Activated B cell treated with CpG ODN at 0.5 μM for 24 hours (primary cell): ENCODE data around the gene ZNF618. TPM values are rescaled to one million over a fixed set of nuclear protein-coding genes. Genes with fewer than 3 reads are reported as not detected.

Experiments
- ATAC-seq: fragments of 200-7000 bp; cut with Tn5 transposase; one replicate; pipeline ENCODE4 v1.10.0; 2021; ENCODE audit warnings: low read depth, mild to moderate bottlenecking, moderate library complexity
- CTCF ChIA-PET: fragments of 350-600 bp; sonication (Branson Sonifier 250); formaldehyde crosslinking; loops from one replicate; lab custom pipeline; 2021; ENCODE audit warnings: antibody characterized with exemption; lab: Charles Lee
- POLR2A ChIA-PET: fragments of 350-600 bp; sonication (Branson Sonifier 250); formaldehyde crosslinking; loops from one replicate; lab custom pipeline; 2021; ENCODE audit warnings: antibody characterized with exemption; lab: Charles Lee
- DNase-seq: peaks from one replicate; pipeline ENCODE4 v3.0.0; 2022
- H3K27ac Mint-ChIP-seq: one replicate; pipeline ENCODE4 v1.8.0; 2020; ENCODE audit warnings: mixed read lengths
- H3K27me3 Mint-ChIP-seq: one replicate; pipeline ENCODE4 v1.8.0; 2021; ENCODE audit warnings: mixed read lengths
- H3K36me3 Mint-ChIP-seq: one replicate; pipeline ENCODE4 v1.8.0; 2021; ENCODE audit warnings: low read depth, mixed read lengths
- H3K4me1 Mint-ChIP-seq: one replicate; pipeline ENCODE4 v1.8.0; 2021; ENCODE audit warnings: mixed read lengths
- H3K4me3 Mint-ChIP-seq: one replicate; pipeline ENCODE4 v1.8.0; 2020; ENCODE audit warnings: mild to moderate bottlenecking, mixed read lengths
- H3K9me3 Mint-ChIP-seq: one replicate; pipeline ENCODE4 v1.8.0; 2020; ENCODE audit warnings: mixed read lengths
- intact Hi-C: fragments of 100-400 bp; cut with micrococcal nuclease; formaldehyde crosslinking; loops from one replicate; pipeline ENCODE4 v1.15.1; 2024
- total RNA-seq: library from RNA; stranded (reverse); gene quantifications from 2 replicates; pipeline ENCODE4 v1.2.3, GENCODE V29; 2022
- TF ChIP-seq, protein P1 (sequence below): fragments of 200-600 bp; IDR thresholded peaks from one replicate; pipeline ENCODE4 v1.8.0; 2022; ENCODE audit warnings: antibody characterized with exemption, mild to moderate bottlenecking

Gene ZNF618
- total RNA-seq, 1 donor from 2014 or later = 0.67 TPM

DNA sequence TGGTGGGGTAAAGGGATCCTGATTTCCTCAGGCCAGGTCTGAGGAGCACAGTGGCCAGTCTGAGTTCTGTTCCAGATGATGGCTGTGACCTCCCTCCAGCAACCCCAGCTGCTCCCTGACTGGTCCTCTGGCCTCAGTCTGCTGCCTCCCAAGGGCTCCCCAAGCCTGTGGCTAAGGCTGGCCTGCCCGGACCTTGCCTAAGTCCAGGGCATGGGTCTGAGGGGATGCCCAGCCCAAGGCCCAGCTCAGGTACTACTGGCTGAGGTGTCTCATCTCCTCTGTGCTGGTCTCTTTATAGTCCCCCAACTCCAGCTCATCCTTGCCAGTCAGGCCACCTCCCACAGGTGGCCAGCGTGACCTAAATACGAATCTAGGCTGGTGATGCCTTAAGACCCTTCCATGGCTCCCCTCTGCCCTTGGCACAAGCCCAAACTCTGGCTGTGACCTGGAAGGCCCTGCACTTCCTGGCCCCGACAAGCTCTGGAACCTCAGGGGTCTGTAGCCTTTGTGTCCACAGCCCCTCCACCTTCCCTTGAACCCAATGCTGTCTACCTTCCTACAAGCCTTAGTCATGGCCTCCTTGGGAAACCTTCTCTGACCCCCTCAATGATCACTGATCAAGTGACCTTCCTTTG lies 213.2 kb downstream of the ZNF618 start:
- no peaks in the 10 kb centered on the region for H3K36me3 Mint-ChIP-seq
- ChIA-PET POLR2A (no interaction called here), CTCF (no interaction called here)
- no peak for DNase-seq
- no peaks in the 10 kb centered on the region for H3K9me3 Mint-ChIP-seq
- ATAC-seq = no peak
- no peak overlapping the region for H3K4me3 Mint-ChIP-seq
- no peaks in the 10 kb centered on the region for H3K4me1 Mint-ChIP-seq
- TF ChIP-seq, protein P1, sequence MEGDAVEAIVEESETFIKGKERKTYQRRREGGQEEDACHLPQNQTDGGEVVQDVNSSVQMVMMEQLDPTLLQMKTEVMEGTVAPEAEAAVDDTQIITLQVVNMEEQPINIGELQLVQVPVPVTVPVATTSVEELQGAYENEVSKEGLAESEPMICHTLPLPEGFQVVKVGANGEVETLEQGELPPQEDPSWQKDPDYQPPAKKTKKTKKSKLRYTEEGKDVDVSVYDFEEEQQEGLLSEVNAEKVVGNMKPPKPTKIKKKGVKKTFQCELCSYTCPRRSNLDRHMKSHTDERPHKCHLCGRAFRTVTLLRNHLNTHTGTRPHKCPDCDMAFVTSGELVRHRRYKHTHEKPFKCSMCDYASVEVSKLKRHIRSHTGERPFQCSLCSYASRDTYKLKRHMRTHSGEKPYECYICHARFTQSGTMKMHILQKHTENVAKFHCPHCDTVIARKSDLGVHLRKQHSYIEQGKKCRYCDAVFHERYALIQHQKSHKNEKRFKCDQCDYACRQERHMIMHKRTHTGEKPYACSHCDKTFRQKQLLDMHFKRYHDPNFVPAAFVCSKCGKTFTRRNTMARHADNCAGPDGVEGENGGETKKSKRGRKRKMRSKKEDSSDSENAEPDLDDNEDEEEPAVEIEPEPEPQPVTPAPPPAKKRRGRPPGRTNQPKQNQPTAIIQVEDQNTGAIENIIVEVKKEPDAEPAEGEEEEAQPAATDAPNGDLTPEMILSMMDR = no peak
- H3K27me3 Mint-ChIP-seq = peaks cover 6% of the 10 kb centered on the region
- H3K27ac Mint-ChIP-seq = no peak overlapping the region
- intact Hi-C loops = no loop called here

DNA sequence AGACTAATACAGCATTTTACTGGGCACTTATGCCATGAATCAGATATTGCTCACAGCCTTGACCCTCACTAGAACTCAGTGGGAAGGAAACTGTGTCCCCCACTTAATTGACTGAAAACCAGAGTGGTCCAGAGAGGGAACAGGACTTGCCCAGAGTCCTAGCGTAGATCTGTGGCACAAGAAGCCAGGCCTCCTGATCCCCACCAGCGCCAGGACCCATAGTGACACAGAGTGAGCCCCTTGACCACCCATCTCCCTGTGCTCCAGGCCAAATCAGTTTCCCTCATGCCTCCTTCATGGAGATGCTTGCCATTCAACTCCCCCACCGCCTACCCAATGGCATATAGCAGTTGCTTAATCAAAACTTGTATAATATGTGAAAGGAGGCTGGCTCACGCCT lies 214.7 kb downstream of the ZNF618 start:
- ChIA-PET CTCF (no interaction called here), POLR2A (no interaction called here)
- intact Hi-C loops = no loop called here
- DNase-seq (no peak), ATAC-seq (no peak)
- no peaks in the 10 kb centered on the region for H3K4me1 Mint-ChIP-seq
- no peaks in the 10 kb centered on the region for H3K36me3 Mint-ChIP-seq
- peaks cover 17% of the 10 kb centered on the region for H3K27me3 Mint-ChIP-seq
- H3K4me3 Mint-ChIP-seq = no peak overlapping the region
- no peak overlapping the region for H3K27ac Mint-ChIP-seq
- H3K9me3 Mint-ChIP-seq = no peaks in the 10 kb centered on the region
- TF ChIP-seq, protein P1 = no peak

DNA sequence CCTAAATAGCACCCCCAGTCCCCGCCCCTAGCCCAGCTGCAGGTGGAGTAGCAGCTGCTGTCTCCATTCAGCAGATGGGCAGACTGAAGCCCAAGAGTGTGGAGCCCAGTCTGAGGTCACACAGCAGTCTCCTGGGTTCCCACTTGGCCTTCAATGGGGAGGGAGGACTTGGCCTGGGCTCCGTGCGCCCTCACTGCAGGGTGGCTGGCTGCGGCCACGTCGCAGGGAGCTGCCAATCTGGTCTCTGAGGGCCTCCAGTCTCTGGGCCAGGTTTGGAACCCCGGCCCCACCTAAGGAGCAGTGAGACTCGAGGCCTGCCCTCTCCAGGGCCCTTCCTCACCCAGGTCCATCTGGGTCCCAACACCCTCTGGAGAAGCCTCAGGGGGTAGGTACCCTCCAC lies 215.6 kb downstream of the ZNF618 start:
- H3K9me3 Mint-ChIP-seq = no peaks in the 10 kb centered on the region
- TF ChIP-seq, protein P1 = no peak
- H3K4me1 Mint-ChIP-seq = peaks cover 2% of the 10 kb centered on the region
- ChIA-PET CTCF (no interaction called here), POLR2A (no interaction called here)
- H3K36me3 Mint-ChIP-seq = no peaks in the 10 kb centered on the region
- no peak overlapping the region for H3K4me3 Mint-ChIP-seq
- H3K27ac Mint-ChIP-seq = no peak overlapping the region
- DNase-seq (no peak), ATAC-seq (no peak)
- intact Hi-C loops = no loop called here
- H3K27me3 Mint-ChIP-seq = peaks cover 23% of the 10 kb centered on the region

DNA sequence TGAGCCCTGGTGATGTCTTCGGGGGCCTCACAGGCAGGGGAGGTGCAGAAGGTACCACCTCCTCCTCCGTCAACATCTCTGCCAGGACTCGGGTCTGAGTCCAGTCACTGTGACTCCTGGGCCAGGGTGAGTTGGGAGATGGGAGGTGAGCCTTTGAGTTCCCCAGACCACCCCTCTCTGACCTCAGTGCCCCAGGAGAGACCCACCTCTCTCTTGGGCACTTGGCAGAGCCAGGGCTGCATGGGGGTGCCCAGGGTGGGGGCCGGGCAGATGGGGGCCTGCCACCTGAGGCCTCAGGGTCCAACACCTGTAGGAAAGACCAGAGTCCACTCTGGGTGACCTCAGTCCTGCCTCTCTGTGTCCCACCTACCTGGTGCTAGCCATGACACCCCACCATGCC lies 216.2 kb downstream of the ZNF618 start:
- no peaks in the 10 kb centered on the region for H3K9me3 Mint-ChIP-seq
- ChIA-PET CTCF (no interaction called here), POLR2A (no interaction called here)
- no peak overlapping the region for H3K4me3 Mint-ChIP-seq
- TF ChIP-seq, protein P1 = no peak
- H3K4me1 Mint-ChIP-seq = peaks cover 4% of the 10 kb centered on the region
- intact Hi-C loops = no loop called here
- H3K27me3 Mint-ChIP-seq = peaks cover 28% of the 10 kb centered on the region
- ATAC-seq (no peak), DNase-seq (no peak)
- H3K36me3 Mint-ChIP-seq = no peaks in the 10 kb centered on the region
- no peak overlapping the region for H3K27ac Mint-ChIP-seq

DNA sequence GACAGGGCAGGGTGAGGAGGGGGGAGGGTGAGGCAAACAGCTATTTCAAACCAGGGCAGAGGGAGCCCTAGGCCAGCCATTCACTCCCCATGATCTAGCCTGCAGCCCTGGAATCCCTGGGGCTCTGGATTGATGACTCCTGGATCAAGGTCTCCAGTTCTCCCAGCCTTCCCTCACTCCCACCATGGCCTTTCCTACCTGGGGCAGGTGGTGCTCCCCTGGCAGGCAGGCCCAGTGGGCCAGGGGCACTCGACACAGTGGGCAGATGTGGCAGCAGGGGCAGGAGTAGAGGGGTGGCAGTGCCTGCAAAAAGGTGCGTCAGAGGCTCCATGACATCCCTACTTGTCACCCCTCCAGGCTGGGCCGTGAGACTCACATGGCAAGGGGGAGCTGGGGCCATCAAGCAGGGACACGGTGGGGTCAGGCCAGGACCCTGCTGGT lies 216.9 kb downstream of the ZNF618 start:
- TF ChIP-seq, protein P1 = no peak
- ChIA-PET CTCF (no interaction called here), POLR2A (no interaction called here)
- intact Hi-C loops = no loop called here
- peaks cover 32% of the 10 kb centered on the region for H3K27me3 Mint-ChIP-seq
- H3K4me1 Mint-ChIP-seq = peaks cover 8% of the 10 kb centered on the region
- no peak overlapping the region for H3K4me3 Mint-ChIP-seq
- ATAC-seq (no peak), DNase-seq (no peak)
- H3K9me3 Mint-ChIP-seq = no peaks in the 10 kb centered on the region
- H3K27ac Mint-ChIP-seq = no peak overlapping the region
- no peaks in the 10 kb centered on the region for H3K36me3 Mint-ChIP-seq
